ENCODE data around the gene CCDC191. TPM values are rescaled to one million over a fixed set of nuclear protein-coding genes. Genes with fewer than 3 reads are reported as not detected.

CCDC191 gene
- polyA plus RNA-seq, 3 donors = 0.48 to 2.9 (median 1.2) TPM

GRCh38 chr3:114011059-114011797 is 45.1 kb downstream of the CCDC191 start:
- no peaks in the 10 kb centered on the region for H4K20me1 ChIP-seq (ENCODE audit: insufficient read depth, low read length)
- no peaks in the 10 kb centered on the region for H3K27me3 Mint-ChIP-seq (ENCODE audit: low read depth in 3 of 3)
- no peaks in the 10 kb centered on the region for H3K4me1 ChIP-seq (ENCODE audit: control insufficient read depth in 1 of 2, insufficient read depth in 2 of 2, low read length in 2 of 2)
- H3K27ac Mint-ChIP-seq = no peak overlapping the region
- intact Hi-C loops (cut with micrococcal nuclease) = no loop called here
- no peak overlapping the region for H3K4me3 Mint-ChIP-seq
- no peaks in the 10 kb centered on the region for H3K36me3 ChIP-seq (replicated peaks in 1 of 2; ENCODE audit: control insufficient read depth in 1 of 2, insufficient read depth in 2 of 2, low read length in 2 of 2)
- peaks cover 0 to under 1% of the 10 kb centered on the region in 2 donors for H3K36me3 Mint-ChIP-seq
- no peak for DNase-seq
- H3K4me1 Mint-ChIP-seq = no peaks in the 10 kb centered on the region
- WGBS (ENCODE audit: insufficient coverage) = no CpG with 5 or more reads among the region's 2 CpGs
- H3K4me2 ChIP-seq (replicated peaks; ENCODE audit: extremely low read depth, low read length, poor library complexity, severe bottlenecking) = no peak overlapping the region
- no peaks in the 10 kb centered on the region for H3K27me3 ChIP-seq (ENCODE audit: control insufficient read depth in 2 of 2, insufficient read depth in 2 of 2, low read length in 2 of 2)
- no peaks in the 10 kb centered on the region for H3K9me3 ChIP-seq (replicated peaks in 1 of 2; ENCODE audit: control insufficient read depth in 1 of 2, insufficient read depth in 1 of 2, low read length in 2 of 2)
- H3K79me2 ChIP-seq (ENCODE audit: insufficient read depth, low read length) = no peaks in the 10 kb centered on the region
- no peak overlapping the region for H3K27ac ChIP-seq (ENCODE audit: low read depth in 1 of 2, low read length in 2 of 2)
- H3K4me3 ChIP-seq (replicated peaks in 1 of 3; ENCODE audit: low read depth in 2 of 3, low read length in 3 of 3) = no peak overlapping the region
- peaks cover 0 to 1% (median 0%) of the 10 kb centered on the region in 7 donors for H3K9me3 Mint-ChIP-seq
- no peak overlapping the region for H2AFZ ChIP-seq (ENCODE audit: insufficient read depth, low read depth, low read length, poor library complexity, severe bottlenecking)
- no peak overlapping the region for H3K9ac ChIP-seq (ENCODE audit: insufficient read depth, low read length, poor library complexity, severe bottlenecking)
- no peak for TF ChIP-seq CTCF (IDR thresholded peaks at IDR 0.05)

GRCh38 chr3:114005481-114005880 is 50.8 kb downstream of the CCDC191 start:
- Histone ChIP-seq H3K27ac (ENCODE audit: low read depth in 1 of 2, low read length in 2 of 2) (no peak overlapping the region), H3K9ac (ENCODE audit: insufficient read depth, low read length, poor library complexity, severe bottlenecking) (no peak overlapping the region), H3K9me3 (replicated peaks in 1 of 2; ENCODE audit: control insufficient read depth in 1 of 2, insufficient read depth in 1 of 2, low read length in 2 of 2) (peaks cover 8 to 9% of the 10 kb centered on the region in 2 donors), H3K27me3 (ENCODE audit: control insufficient read depth in 2 of 2, insufficient read depth in 2 of 2, low read length in 2 of 2) (no peaks in the 10 kb centered on the region), H3K4me2 (replicated peaks; ENCODE audit: extremely low read depth, low read length, poor library complexity, severe bottlenecking) (no peak overlapping the region), H3K79me2 (ENCODE audit: insufficient read depth, low read length) (no peaks in the 10 kb centered on the region), H3K36me3 (replicated peaks in 1 of 2; ENCODE audit: control insufficient read depth in 1 of 2, insufficient read depth in 2 of 2, low read length in 2 of 2) (peaks cover 0 to 5% of the 10 kb centered on the region in 2 donors), H3K4me1 (ENCODE audit: control insufficient read depth in 1 of 2, insufficient read depth in 2 of 2, low read length in 2 of 2) (no peaks in the 10 kb centered on the region), H4K20me1 (ENCODE audit: insufficient read depth, low read length) (no peaks in the 10 kb centered on the region), H3K4me3 (replicated peaks in 1 of 3; ENCODE audit: low read depth in 2 of 3, low read length in 3 of 3) (no peak overlapping the region), H2AFZ (ENCODE audit: insufficient read depth, low read depth, low read length, poor library complexity, severe bottlenecking) (no peak overlapping the region)
- intact Hi-C loops (cut with micrococcal nuclease) = no loop called here
- DNase-seq = no peak
- Mint-ChIP-seq H3K27me3 (ENCODE audit: low read depth in 3 of 3) (no peaks in the 10 kb centered on the region), H3K4me3 (no peak overlapping the region), H3K27ac (no peak overlapping the region), H3K9me3 (peaks cover 0 to 12% (median 10%) of the 10 kb centered on the region in 7 donors), H3K36me3 (peaks cover 7 to 9% of the 10 kb centered on the region in 2 donors), H3K4me1 (no peaks in the 10 kb centered on the region)
- 100% methylated on average over 5 of the region's 5 CpGs for WGBS (ENCODE audit: insufficient coverage)
- TF ChIP-seq CTCF (IDR thresholded peaks at IDR 0.05) = no peak
